HepG2 (cell line): ENCODE data around the gene DRAM1. TPM values are rescaled to one million over a fixed set of nuclear protein-coding genes. Genes with fewer than 3 reads are reported as not detected.

Experiments used
- ADNP ChIP-seq: sonication (generic); formaldehyde crosslinking; IDR thresholded peaks from 2 replicates; pipeline ENCODE4 v1.4.0; 2020; ENCODE audit warnings: missing genetic modification reagents
- AHDC1 ChIP-seq: sonication (generic); formaldehyde crosslinking; IDR thresholded peaks from 2 replicates; pipeline ENCODE4 v1.5.1; 2020; ENCODE audit warnings: mild to moderate bottlenecking, missing genetic modification reagents, borderline replicate concordance
- BRF2 ChIP-seq: sonication (generic); formaldehyde crosslinking; IDR thresholded peaks from 2 replicates; pipeline ENCODE4 v1.8.1; 2022; ENCODE audit warnings: mild to moderate bottlenecking, missing genetic modification reagents
- CHCHD3 ChIP-seq: sonication (generic); formaldehyde crosslinking; IDR thresholded peaks from 2 replicates; pipeline ENCODE4 v1.8.0; 2022; ENCODE audit warnings: mild to moderate bottlenecking, missing genetic modification reagents, moderate library complexity
- CHD2 ChIP-seq: IDR thresholded peaks from 2 replicates; pipeline ENCODE4 v1.6.1; 2011; ENCODE audit warnings: low read depth, low read length, improper control_type of control experiment
- DMAP1 ChIP-seq: IDR thresholded peaks from 2 replicates; pipeline ENCODE4 v1.6.1; 2016
- ISL2 ChIP-seq: sonication (generic); formaldehyde crosslinking; IDR thresholded peaks from 2 replicates; pipeline ENCODE4 v1.5.0; 2020; ENCODE audit warnings: missing genetic modification reagents
- MXI1 ChIP-seq: IDR thresholded peaks from 3 replicates; pipeline ENCODE4 v1.6.1; 2012; ENCODE audit warnings: low read depth, low read length, inconsistent platforms, borderline replicate concordance
- PAWR ChIP-seq: sonication (generic); formaldehyde crosslinking; IDR thresholded peaks from 2 replicates; pipeline ENCODE4 v1.4.0; 2020; ENCODE audit warnings: missing genetic modification reagents, mild to moderate bottlenecking, borderline replicate concordance
- PBX2 ChIP-seq: IDR thresholded peaks from 2 replicates; pipeline ENCODE4 v1.6.1; 2016; ENCODE audit warnings: control low read depth
- PLSCR1 ChIP-seq: sonication (generic); formaldehyde crosslinking; IDR thresholded peaks from 2 replicates; pipeline ENCODE4 v1.5.0; 2020; ENCODE audit warnings: missing genetic modification reagents, mild to moderate bottlenecking, borderline replicate concordance
- SCMH1 ChIP-seq: sonication (generic); formaldehyde crosslinking; IDR thresholded peaks from 2 replicates; pipeline ENCODE4 v1.9.0; 2021; ENCODE audit warnings: missing genetic modification reagents, mild to moderate bottlenecking, borderline replicate concordance
- SETDB1 ChIP-seq: sonication (generic); formaldehyde crosslinking; IDR thresholded peaks from 2 replicates; pipeline ENCODE4 v1.5.1; 2020; ENCODE audit warnings: missing genetic modification reagents, mild to moderate bottlenecking, borderline replicate concordance
- USF2 ChIP-seq, 2 experiments: sonication (generic) in 1 of 2; formaldehyde crosslinking in 1 of 2; IDR thresholded peaks; 2 replicates each; pipeline versions ENCODE4 v1.5.1 to v1.6.1; 2011 to 2020; ENCODE audit warnings: borderline replicate concordance in 1 of 2, low read depth in 1 of 2, low read length in 1 of 2, mild to moderate bottlenecking in 1 of 2, missing genetic modification reagents in 1 of 2, moderate library complexity in 1 of 2
- ZKSCAN5 ChIP-seq: sonication (generic); formaldehyde crosslinking; IDR thresholded peaks from 2 replicates; pipeline ENCODE4 v1.5.1; 2020; ENCODE audit warnings: mild to moderate bottlenecking, missing genetic modification reagents
- ZNF670 ChIP-seq: sonication (generic); formaldehyde crosslinking; IDR thresholded peaks from 2 replicates; pipeline ENCODE4 v1.8.0; 2022; ENCODE audit warnings: mild to moderate bottlenecking, missing genetic modification reagents, borderline replicate concordance
- polyA plus RNA-seq, 8 experiments: library from polyadenylated mRNA; depleted of rRNA in 3 of 8; stranded (reverse) in 7 of 8; unstranded in 1 of 8; fragments of >200 nt; fragmentation: Illumina TruSeq in 4 of 8; extraction: Trizol in 4 of 8; gene quantifications; 2 replicates each; pipeline versions ENCODE4 v1.2.1 to v1.2.3, GENCODE V29; 2011 to 2016; ENCODE audit warnings: low read depth in 4 of 8, missing spikeins in 1 of 8, mixed read lengths in 1 of 8; ENCODE audit not compliant: insufficient read depth in 1 of 8
- total RNA-seq, 5 experiments: library from RNA; depleted of rRNA; stranded (reverse); fragments of >200 nt; fragmentation: Illumina TruSeq; extraction: Trizol; gene quantifications; 2 replicates each; pipeline ENCODE4 v1.2.3, GENCODE V29; 2016; ENCODE audit warnings: low read depth in 1 of 5
- TF ChIP-seq, protein P1 (sequence below): sonication (generic); formaldehyde crosslinking; IDR thresholded peaks from 2 replicates; pipeline ENCODE4 v1.8.0; 2022; ENCODE audit warnings: missing genetic modification reagents, mild to moderate bottlenecking, borderline replicate concordance

DRAM1 gene
- total and polyA plus RNA-seq, 2 of the 13 experiments (the other 11 are each of a cell fraction or from before 2014, with no cell fraction given): 20.9 to 32.6 TPM

DNA sequence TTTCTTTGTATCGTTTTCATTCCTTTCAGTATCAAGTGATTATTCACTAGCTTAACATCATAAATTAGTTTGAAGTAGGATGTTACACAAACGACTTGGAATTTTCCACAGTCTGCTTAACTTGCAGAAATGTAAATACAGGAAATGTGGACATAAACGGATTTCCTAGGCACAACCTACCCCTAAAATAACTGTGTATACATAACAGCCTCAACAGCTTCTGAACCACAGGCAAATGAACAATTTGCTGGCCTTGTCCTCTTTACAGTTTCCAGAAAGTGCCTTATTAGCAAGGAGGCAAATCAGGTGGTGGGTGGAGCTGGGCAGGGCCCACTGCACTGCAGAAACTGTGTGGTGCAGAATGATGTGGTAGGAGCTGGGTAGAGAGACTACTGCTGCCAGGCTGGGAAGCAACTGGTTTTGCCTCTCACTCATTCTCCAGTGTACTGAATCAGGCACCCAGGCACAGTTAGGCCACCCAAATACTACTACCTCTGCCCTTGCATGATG lies 14.1 kb downstream of the DRAM1 start (continued):
- no peak for TF ChIP-seq MXI1
- no peak for TF ChIP-seq SETDB1 (CRISPR knock-in tag)
- peak; percentile 43; the same call in 1 of the 2 replicates for TF ChIP-seq DMAP1
- TF ChIP-seq PBX2 (CRISPR knock-in tag): no peak
- TF ChIP-seq PAWR (CRISPR knock-in tag): no peak
- TF ChIP-seq PLSCR1 (CRISPR knock-in tag): no peak
- TF ChIP-seq USF2 (IDR thresholded peaks at IDR 0.05; ENCODE audit: low read depth, low read length): no peak
- TF ChIP-seq USF2 (CRISPR knock-in tag; IDR thresholded peaks at IDR 0.05; ENCODE audit: borderline replicate concordance): no peak
- TF ChIP-seq ZKSCAN5: no peak
- no peak for TF ChIP-seq CHD2
- no peak for TF ChIP-seq CHCHD3 (CRISPR knock-in tag)
- TF ChIP-seq AHDC1: peak; percentile 74; the same call in 1 of the 2 replicates
- peak; percentile 94 for TF ChIP-seq ISL2 (CRISPR knock-in tag)
- TF ChIP-seq SCMH1 (CRISPR knock-in tag): no peak
- no peak for TF ChIP-seq ZNF670 (CRISPR knock-in tag)
- TF ChIP-seq BRF2 (CRISPR knock-in tag): no peak
- no peak for TF ChIP-seq ADNP
- TF ChIP-seq, protein P1, sequence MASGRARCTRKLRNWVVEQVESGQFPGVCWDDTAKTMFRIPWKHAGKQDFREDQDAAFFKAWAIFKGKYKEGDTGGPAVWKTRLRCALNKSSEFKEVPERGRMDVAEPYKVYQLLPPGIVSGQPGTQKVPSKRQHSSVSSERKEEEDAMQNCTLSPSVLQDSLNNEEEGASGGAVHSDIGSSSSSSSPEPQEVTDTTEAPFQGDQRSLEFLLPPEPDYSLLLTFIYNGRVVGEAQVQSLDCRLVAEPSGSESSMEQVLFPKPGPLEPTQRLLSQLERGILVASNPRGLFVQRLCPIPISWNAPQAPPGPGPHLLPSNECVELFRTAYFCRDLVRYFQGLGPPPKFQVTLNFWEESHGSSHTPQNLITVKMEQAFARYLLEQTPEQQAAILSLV (CRISPR knock-in tag): no peak
